Stimulated activated CD4-positive, alpha-beta T cell treated with anti-CD3 and anti-CD28 coated beads, Interleukin-12 subunit alpha, Interleukin-12 subunit beta, amount 100 ng/mL, for 4 hours (primary cell): ENCODE measurements around the gene PARVA.

Source experiments
- DNase-seq: peaks from one replicate; pipeline ENCODE4 v3.0.0-alpha.2; 2020

The PARVA gene

GRCh38 chr11:12404436-12404835 lies 27.1 kb downstream of the PARVA start:
- no peak for DNase-seq

GRCh38 chr11:12408156-12408770 lies 30.9 kb downstream of the PARVA start:
- DNase-seq: no peak

GRCh38 chr11:12409621-12410005 lies 32.2 kb downstream of the PARVA start:
- DNase-seq: no peak

- DNase-seq: no peak
These were observed 32.8 kb downstream of the PARVA start for GRCh38 chr11:12410006-12410728.

- DNase-seq: no peak
These were observed 34.0 kb downstream of the PARVA start for GRCh38 chr11:12411393-12411792.

- DNase-seq: peak; percentile 15
These were observed 34.7 kb downstream of the PARVA start for GRCh38 chr11:12411806-12412727.

- DNase-seq: no peak
These were observed 36.0 kb downstream of the PARVA start for GRCh38 chr11:12413141-12414052.

GRCh38 chr11:12414611-12415010 lies 37.2 kb downstream of the PARVA start:
- DNase-seq: no peak

GRCh38 chr11:12415342-12415966 lies 38.1 kb downstream of the PARVA start:
- DNase-seq: no peak

GRCh38 chr11:12416552-12416951 lies 39.2 kb downstream of the PARVA start:
- DNase-seq: no peak

- DNase-seq: no peak
These were observed 40.6 kb downstream of the PARVA start for GRCh38 chr11:12417691-12418611.

- no peak for DNase-seq
These were observed 42.7 kb downstream of the PARVA start for GRCh38 chr11:12420040-12420439.

GRCh38 chr11:12420706-12421105 lies 43.3 kb downstream of the PARVA start:
- no peak for DNase-seq

GRCh38 chr11:12421386-12421785 lies 44.0 kb downstream of the PARVA start:
- DNase-seq: no peak

GRCh38 chr11:12426176-12426575 lies 48.8 kb downstream of the PARVA start:
- DNase-seq: no peak

GRCh38 chr11:12429155-12429554 lies 51.8 kb downstream of the PARVA start:
- DNase-seq: no peak

- no peak for DNase-seq
These were observed 53.0 kb downstream of the PARVA start for GRCh38 chr11:12430351-12430750.

- no peak for DNase-seq
These were observed 53.7 kb downstream of the PARVA start for GRCh38 chr11:12430954-12431595.

GRCh38 chr11:12432507-12432906 lies 55.1 kb downstream of the PARVA start:
- no peak for DNase-seq

- DNase-seq: no peak
These were observed 55.8 kb downstream of the PARVA start for GRCh38 chr11:12433121-12433520.
